HG02852 (cell line): ENCODE data around the gene ARPC4.
"Not testable (repeated sequence)": the region's sequence is repeated elsewhere in the genome, so short reads cannot be mapped to it uniquely, and the experiment has no call there.

ENCODE experiments used
- ATAC-seq: cut with Tn5 transposase; IDR thresholded peaks from one replicate; pipeline ENCODE4 v1.9.1; 2021; ENCODE audit warnings: mild to moderate bottlenecking, moderate library complexity; ENCODE audit not compliant: unreplicated experiment

The ARPC4 gene

DNA sequence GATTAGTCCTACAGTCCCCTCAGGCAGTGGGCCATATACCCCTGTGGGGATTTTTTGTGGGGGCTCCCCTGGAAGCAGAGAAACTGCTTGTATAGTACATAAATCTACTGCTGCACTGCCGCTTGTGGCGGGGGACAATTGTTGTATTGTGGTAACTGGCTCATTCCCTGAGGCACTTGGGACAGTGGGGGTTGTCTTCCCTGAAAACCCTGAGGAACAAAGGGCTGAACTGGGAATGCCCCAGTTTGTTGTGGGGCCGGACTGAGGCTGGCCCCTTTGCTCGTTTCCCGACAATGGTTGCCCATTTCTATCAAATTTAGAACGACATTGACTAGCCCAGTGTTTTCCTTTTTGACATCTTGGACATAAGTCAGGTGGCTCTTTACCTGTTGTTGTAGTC is 58.5 kb downstream of the ARPC4 start:
- ATAC-seq = not testable (repeated sequence)

DNA sequence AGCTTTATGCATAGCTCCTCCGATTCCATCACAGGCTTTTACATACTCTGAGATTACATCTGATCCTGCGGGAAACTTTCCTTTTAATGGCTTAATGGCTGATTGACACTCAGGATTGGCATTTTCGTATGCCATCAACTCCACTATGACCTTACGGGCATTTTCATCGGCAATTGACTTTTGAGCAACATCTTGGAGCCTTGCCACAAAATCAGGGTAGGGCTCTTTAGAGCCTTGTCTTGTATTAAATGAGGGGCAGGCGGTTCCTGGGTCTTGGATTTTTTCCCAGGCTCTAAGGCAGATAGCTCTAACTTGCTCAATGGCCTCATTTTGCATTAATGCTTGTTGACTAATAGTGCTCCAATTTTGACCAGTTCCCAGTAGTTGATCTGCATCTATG is 59.0 kb downstream of the ARPC4 start:
- not testable (repeated sequence) for ATAC-seq

DNA sequence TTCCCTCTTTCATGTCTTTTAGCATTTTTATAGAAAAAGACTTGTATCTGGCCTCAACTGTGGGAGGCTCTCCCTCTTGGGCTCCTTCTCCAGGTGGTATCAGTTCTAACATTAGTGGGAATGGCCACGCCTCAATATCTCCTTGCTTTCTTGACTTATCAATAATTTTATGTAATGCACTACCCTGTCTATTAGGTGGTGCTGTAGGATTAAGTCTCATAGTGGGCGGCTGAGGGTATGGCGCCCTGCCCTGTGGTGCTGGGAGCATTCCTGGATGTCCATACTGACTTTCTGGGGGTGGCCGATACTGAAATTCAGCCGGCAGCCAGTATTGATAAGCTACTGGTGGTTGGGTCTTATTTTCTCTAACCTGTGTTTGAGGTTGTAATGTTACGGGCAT is 59.6 kb downstream of the ARPC4 start:
- ATAC-seq = no peak

DNA sequence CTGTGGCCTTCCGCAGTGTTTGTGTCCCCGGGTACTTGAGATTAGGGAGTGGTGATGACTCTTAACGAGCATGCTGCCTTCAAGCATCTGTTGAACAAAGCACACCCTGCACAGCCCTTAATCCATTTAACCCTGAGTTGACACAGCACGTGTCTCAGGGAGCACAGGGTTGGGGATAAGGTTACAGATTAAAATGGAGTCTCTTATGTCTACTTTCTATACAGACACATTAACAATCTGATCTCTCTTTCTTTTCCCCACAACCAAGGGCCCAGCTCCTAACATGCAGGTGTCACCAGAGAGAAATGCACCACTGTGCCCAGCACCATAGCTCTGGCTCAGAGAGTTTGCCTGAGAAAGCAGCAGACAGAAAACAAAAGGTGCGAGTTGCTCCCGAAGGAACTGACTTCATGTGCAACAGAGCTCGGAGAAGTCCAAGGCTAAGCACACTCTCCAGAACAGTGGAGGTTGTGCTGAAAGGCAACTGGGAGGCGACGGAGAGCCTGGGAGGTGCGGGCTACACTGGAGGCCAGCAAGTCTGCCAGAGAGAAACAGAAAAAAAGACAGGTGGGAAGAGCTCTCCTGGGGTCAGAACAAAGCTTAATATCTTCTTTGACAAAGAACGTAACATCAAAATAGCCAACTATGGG is 61.5 kb downstream of the ARPC4 start:
- not testable (repeated sequence) for ATAC-seq

DNA sequence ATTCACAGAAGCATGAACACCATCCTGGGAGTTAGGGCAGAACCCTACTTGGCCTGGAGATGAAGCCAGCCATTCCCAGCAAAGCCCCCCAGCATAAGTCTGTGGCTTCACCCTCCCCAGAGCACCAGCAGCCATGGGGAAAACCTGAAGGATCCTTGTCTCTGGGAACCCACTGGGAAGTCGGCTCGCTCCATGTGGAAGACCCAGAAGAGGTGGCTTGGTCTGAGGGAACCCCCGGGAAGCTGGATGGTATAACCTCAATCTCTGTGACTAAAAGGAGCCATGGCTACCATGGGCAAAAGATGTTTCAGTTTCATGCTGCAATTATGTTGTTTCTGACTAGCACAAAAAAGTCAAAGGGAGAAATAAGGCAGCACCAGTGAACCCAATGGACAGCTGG is 62.7 kb downstream of the ARPC4 start:
- ATAC-seq = no peak
